PC-9 (cell line): ENCODE measurements around the gene RFTN1.

Experiments
- CTCF ChIP-seq: fragments of 200-600 bp; sonication (generic); conservative IDR thresholded peaks from 2 replicates; pipeline ENCODE4 v1.6.1; 2017; ENCODE audit warnings: mixed run types, antibody characterized with exemption, mild to moderate bottlenecking, moderate library complexity
- EZH2 ChIP-seq: fragments of 200-600 bp; sonication (generic); IDR thresholded peaks from 2 replicates; pipeline ENCODE4 v1.8.0; 2017; ENCODE audit warnings: antibody characterized with exemption, low read depth

GRCh38 chr3:16383864-16384263, 129.6 kb downstream of the RFTN1 start:
- TF ChIP-seq CTCF: no peak
- TF ChIP-seq EZH2: no peak
